Keratinocyte (primary cell): ENCODE results near the gene ANKS1A. TPM values are rescaled to one million over a fixed set of nuclear protein-coding genes. Genes with fewer than 3 reads are reported as not detected.

Experiments used
- DNase-seq: peaks from one replicate; pipeline ENCODE4 v3.0.0-alpha.2; 2011; ENCODE audit warnings: low read depth, missing footprints, low spot score
- FAIRE-seq: peaks from 2 replicates; lab custom pipeline; 2011; peaks lifted over from hg19 to GRCh38; lab: Jason Lieb, UNC
- H2AFZ ChIP-seq: 2 replicates; pipeline ENCODE4 v1.6.0; 2012; ENCODE audit warnings: low read length, control low read depth, inconsistent platforms; ENCODE audit not compliant: control insufficient read depth
- H3K27ac ChIP-seq: 2 replicates; pipeline ENCODE4 v1.5.1; 2011; ENCODE audit warnings: low read length; ENCODE audit not compliant: control insufficient read depth, insufficient read depth
- H3K27me3 ChIP-seq: 3 replicates; pipeline ENCODE4 v1.6.0; 2011; ENCODE audit warnings: low read length; ENCODE audit not compliant: control insufficient read depth, insufficient read depth; ENCODE audit errors: extremely low read depth
- H3K36me3 ChIP-seq, 2 experiments: 2 replicates in 1 of 2; 3 replicates in 1 of 2; pipeline ENCODE4 v1.5.1; 2011; ENCODE audit warnings: low read length in 2 of 2, mild to moderate bottlenecking in 1 of 2; ENCODE audit not compliant: control insufficient read depth in 2 of 2, insufficient read depth in 2 of 2; ENCODE audit errors: extremely low read depth in 1 of 2
- H3K4me1 ChIP-seq: 3 replicates; pipeline ENCODE4 v1.5.1; 2011; ENCODE audit warnings: low read length; ENCODE audit not compliant: control insufficient read depth, insufficient read depth; ENCODE audit errors: extremely low read depth
- H3K4me2 ChIP-seq: 3 replicates; pipeline ENCODE4 v1.6.0; 2011; ENCODE audit warnings: low read depth, low read length; ENCODE audit not compliant: control insufficient read depth, insufficient read depth; ENCODE audit errors: extremely low read depth
- H3K4me3 ChIP-seq, 3 experiments: fragments of 200-600 bp in 1 of 3; sonication (generic) in 1 of 3; 2 replicates in 2 of 3; 3 replicates in 1 of 3; pipeline ENCODE4 v1.5.1; 2011 to 2016; ENCODE audit warnings: low read length in 3 of 3, mild to moderate bottlenecking in 3 of 3, control low read depth in 2 of 3, inconsistent platforms in 1 of 3, low read depth in 1 of 3, mixed read lengths in 1 of 3, mixed run types in 1 of 3, moderate library complexity in 1 of 3; ENCODE audit not compliant: control insufficient read depth in 2 of 3, insufficient read depth in 2 of 3; ENCODE audit errors: extremely low read depth in 1 of 3
- H3K79me2 ChIP-seq: 2 replicates; pipeline ENCODE4 v1.6.0; 2012; ENCODE audit warnings: low read length; ENCODE audit not compliant: control insufficient read depth, insufficient read depth
- H3K9ac ChIP-seq: 3 replicates; pipeline ENCODE4 v1.6.0; 2011; ENCODE audit warnings: low read length; ENCODE audit not compliant: control insufficient read depth, insufficient read depth; ENCODE audit errors: extremely low read depth
- H3K9me1 ChIP-seq: 3 replicates; pipeline ENCODE4 v1.6.0; 2011; ENCODE audit warnings: low read length; ENCODE audit not compliant: control insufficient read depth, insufficient read depth; ENCODE audit errors: extremely low read depth
- H3K9me3 ChIP-seq: 2 replicates; pipeline ENCODE4 v1.5.1; 2012; ENCODE audit warnings: low read depth, low read length; ENCODE audit not compliant: control insufficient read depth
- H4K20me1 ChIP-seq: 3 replicates; pipeline ENCODE4 v1.6.0; 2011; ENCODE audit warnings: low read length; ENCODE audit not compliant: control insufficient read depth, insufficient read depth; ENCODE audit errors: extremely low read depth
- EZH2 ChIP-seq: IDR thresholded peaks from one replicate; pipeline ENCODE4 v1.6.1; 2012; ENCODE audit warnings: inconsistent platforms, mild to moderate bottlenecking, low read length, moderate library complexity
- dilution Hi-C: fragments of 300-500 bp; cut with MboI; formaldehyde crosslinking; loops from one replicate; pipeline ENCODE4 v1.7.0; 2020; ENCODE audit warnings: low sequenced_read_pairs; ENCODE audit not compliant: extremely low pct_ligation_motif_present
- polyA plus RNA-seq, 5 experiments: library from polyadenylated mRNA; depleted of rRNA in 3 of 5; stranded (reverse) in 3 of 5; stranded (forward) in 1 of 5; unstranded in 1 of 5; fragments of >200 nt; gene quantifications; 1 replicate in 1 of 5; 2 replicates in 3 of 5; 3 replicates in 1 of 5; pipeline versions ENCODE4 v1.2.1 to v1.2.3, GENCODE V29; 2011 to 2012; ENCODE audit warnings: missing spikeins in 2 of 5, low read depth in 1 of 5, low replicate concordance in 1 of 5
- TF ChIP-seq, protein P1 (sequence below), 3 experiments: IDR thresholded peaks in 1 of 3; conservative IDR thresholded peaks in 1 of 3; optimal IDR thresholded peaks in 1 of 3; 2 replicates in 2 of 3; 3 replicates in 1 of 3; pipeline versions ENCODE3 to v1.5.1; 2011; ENCODE audit warnings: low read length in 3 of 3, mild to moderate bottlenecking in 3 of 3, moderate library complexity in 2 of 3, control low read depth in 1 of 3, inconsistent platforms in 1 of 3; ENCODE audit not compliant: insufficient read depth in 2 of 3; ENCODE audit errors: extremely low read depth in 1 of 3

ANKS1A gene
- polyA plus RNA-seq, 1 donor (not counting 4 experiments of a cell fraction or from before 2014, with no cell fraction given): 8.6 TPM

DNA sequence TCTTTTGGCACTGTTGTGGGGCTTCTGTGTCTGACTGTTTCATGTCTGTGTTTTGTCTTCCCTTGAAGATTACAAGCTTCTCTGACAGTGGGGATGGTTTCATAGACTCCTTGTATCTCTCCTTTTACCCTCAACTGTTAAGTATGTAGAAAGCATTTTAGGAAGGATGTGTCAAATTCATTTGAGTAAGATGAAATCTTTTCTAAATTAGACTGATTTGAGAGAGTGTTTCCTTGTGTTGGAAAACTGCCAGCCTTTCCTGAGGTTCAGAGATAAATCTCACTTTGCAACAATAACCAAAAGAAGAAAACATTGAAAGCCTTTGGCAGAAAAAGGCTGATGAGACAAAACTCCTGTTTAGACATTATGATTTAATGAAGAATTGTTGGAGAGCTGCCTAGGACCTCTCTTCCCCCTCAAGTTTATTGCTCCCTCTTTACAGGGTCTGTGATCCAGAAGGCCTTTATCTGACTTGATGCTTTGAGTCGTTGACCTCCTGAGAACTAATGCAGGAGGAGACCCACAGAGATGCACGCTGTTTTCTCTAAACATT is 68.3 kb downstream of the ANKS1A start:
- no peak overlapping the region for H3K4me2 ChIP-seq
- H4K20me1 ChIP-seq: no peaks in the 10 kb centered on the region
- no peaks in the 10 kb centered on the region for H3K9me1 ChIP-seq
- FAIRE-seq (no peak), DNase-seq (no peak)
- H3K9ac ChIP-seq: no peak overlapping the region
- TF ChIP-seq EZH2: no peak
- TF ChIP-seq, protein P1, sequence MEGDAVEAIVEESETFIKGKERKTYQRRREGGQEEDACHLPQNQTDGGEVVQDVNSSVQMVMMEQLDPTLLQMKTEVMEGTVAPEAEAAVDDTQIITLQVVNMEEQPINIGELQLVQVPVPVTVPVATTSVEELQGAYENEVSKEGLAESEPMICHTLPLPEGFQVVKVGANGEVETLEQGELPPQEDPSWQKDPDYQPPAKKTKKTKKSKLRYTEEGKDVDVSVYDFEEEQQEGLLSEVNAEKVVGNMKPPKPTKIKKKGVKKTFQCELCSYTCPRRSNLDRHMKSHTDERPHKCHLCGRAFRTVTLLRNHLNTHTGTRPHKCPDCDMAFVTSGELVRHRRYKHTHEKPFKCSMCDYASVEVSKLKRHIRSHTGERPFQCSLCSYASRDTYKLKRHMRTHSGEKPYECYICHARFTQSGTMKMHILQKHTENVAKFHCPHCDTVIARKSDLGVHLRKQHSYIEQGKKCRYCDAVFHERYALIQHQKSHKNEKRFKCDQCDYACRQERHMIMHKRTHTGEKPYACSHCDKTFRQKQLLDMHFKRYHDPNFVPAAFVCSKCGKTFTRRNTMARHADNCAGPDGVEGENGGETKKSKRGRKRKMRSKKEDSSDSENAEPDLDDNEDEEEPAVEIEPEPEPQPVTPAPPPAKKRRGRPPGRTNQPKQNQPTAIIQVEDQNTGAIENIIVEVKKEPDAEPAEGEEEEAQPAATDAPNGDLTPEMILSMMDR (optimal IDR thresholded peaks at IDR 0.05 in 1 of 3, IDR thresholded peaks at IDR 0.05 in 1 of 3, conservative IDR thresholded peaks at IDR 0.05 in 1 of 3; ENCODE audit: extremely low read depth in 1 of 3, insufficient read depth in 2 of 3, low read length in 3 of 3): no peak
- no peaks in the 10 kb centered on the region for H3K4me1 ChIP-seq
- no peak overlapping the region for H3K4me3 ChIP-seq
- no peak overlapping the region for H2AFZ ChIP-seq
- H3K79me2 ChIP-seq: no peaks in the 10 kb centered on the region
- no peaks in the 10 kb centered on the region for H3K27me3 ChIP-seq
- dilution Hi-C loops: no loop called here
- no peak overlapping the region for H3K27ac ChIP-seq
- no peaks in the 10 kb centered on the region for H3K9me3 ChIP-seq
- H3K36me3 ChIP-seq: peaks cover 4% of the 10 kb centered on the region in 2 experiments

DNA sequence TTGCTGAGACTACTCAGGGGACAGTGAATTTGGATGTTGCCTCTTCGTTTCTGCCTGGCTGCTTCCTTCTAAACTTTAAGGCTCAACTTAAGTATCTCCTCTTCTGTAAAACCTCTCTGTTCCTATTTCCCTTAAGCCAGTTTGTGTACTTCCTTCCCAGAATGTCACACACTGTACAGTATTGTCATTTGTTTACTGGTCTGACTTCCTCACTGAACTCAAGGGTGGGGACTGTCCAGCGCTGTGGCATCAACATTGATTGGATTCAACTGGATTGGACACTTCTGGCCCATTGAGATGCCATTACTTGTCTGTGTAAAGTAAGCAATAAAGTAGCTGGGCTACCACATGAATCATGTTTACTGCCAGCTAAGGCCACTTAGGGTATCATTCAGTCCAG is 69.7 kb downstream of the ANKS1A start:
- no peaks in the 10 kb centered on the region for H3K79me2 ChIP-seq
- FAIRE-seq (no peak), DNase-seq (no peak)
- H3K27ac ChIP-seq: no peak overlapping the region
- H3K36me3 ChIP-seq: peaks cover 4% of the 10 kb centered on the region in 2 experiments
- no peaks in the 10 kb centered on the region for H3K9me1 ChIP-seq
- dilution Hi-C loops: no loop called here
- H3K9ac ChIP-seq: no peak overlapping the region
- H3K4me1 ChIP-seq: no peaks in the 10 kb centered on the region
- H3K27me3 ChIP-seq: no peaks in the 10 kb centered on the region
- no peak for TF ChIP-seq EZH2
- TF ChIP-seq, protein P1 (optimal IDR thresholded peaks at IDR 0.05 in 1 of 3, IDR thresholded peaks at IDR 0.05 in 1 of 3, conservative IDR thresholded peaks at IDR 0.05 in 1 of 3; ENCODE audit: extremely low read depth in 1 of 3, insufficient read depth in 2 of 3, low read length in 3 of 3): no peak
- H4K20me1 ChIP-seq: no peaks in the 10 kb centered on the region
- no peak overlapping the region for H3K4me3 ChIP-seq
- H3K4me2 ChIP-seq: no peak overlapping the region
- no peaks in the 10 kb centered on the region for H3K9me3 ChIP-seq
- H2AFZ ChIP-seq: no peak overlapping the region
